LHCN-M2 (cell line): Measurements from ENCODE around the gene MYH7. TPM values are rescaled to one million over a fixed set of nuclear protein-coding genes. Genes with fewer than 3 reads are reported as not detected.
"Not testable (repeated sequence)": the region's sequence is repeated elsewhere in the genome, so short reads cannot be mapped to it uniquely, and the experiment has no call there.

ENCODE experiments used
- DNase-seq: peaks from one replicate; pipeline ENCODE4 v3.0.0-alpha.2; 2012; ENCODE audit warnings: low read depth
- polyA plus RNA-seq: library from polyadenylated mRNA; unstranded; fragments of >200 nt; gene quantifications from one replicate; pipeline ENCODE4 v1.2.1, GENCODE V29; 2012; ENCODE audit warnings: missing spikeins
- total RNA-seq: library from RNA; depleted of rRNA; stranded (reverse); fragments of >200 nt; gene quantifications from 2 replicates; pipeline ENCODE4 v1.2.3, GENCODE V29; 2014; rRNA removed

The MYH7 gene
- total RNA-seq = 0.06 and 0.17 TPM in 2 replicates
- 0.09 TPM for polyA plus RNA-seq

DNA sequence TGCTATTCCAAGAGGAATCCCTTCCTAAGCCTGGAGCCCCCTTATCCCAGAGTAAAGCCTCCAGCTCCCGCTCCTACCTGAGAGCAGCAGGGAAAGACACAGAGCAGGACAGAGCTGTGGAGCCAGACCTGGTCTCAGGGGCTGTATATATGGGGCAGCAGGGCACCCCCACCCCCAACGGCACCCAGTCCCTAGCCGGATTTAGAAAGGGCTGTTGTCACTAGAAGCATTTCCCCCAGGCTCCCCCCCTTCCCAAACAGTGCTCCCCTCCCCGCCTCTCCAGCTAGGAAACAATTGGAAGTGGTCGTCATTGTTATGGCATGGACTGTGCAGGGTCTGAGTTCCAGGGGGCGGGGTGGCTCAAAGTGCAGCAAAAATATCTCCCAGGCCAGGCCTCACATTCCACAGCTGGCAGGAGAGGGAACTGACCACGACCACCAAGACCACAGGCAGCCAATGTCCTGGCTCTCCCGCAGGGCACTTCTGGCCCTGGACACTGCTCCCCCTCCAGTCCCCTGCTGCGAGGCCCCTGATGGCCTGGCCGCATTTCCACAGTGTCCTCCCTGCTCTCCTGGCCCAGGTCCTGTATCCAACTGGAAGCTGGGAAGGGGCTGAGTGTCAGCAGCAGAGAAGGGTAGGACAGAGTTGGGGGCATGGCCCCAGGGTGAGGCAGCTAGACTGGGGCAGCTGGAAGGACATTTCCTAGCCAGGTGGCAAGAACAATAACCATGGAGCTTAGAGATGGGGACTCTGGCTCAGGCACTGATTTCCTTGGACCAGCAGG lies at the start of gene MYH7:
TSS of gene MYH7 (minus strand) at position 118 of the 784 bp plus-strand sequence. CDS start 1,928 bp downstream, outside the sequence.
- no peak for DNase-seq

DNA sequence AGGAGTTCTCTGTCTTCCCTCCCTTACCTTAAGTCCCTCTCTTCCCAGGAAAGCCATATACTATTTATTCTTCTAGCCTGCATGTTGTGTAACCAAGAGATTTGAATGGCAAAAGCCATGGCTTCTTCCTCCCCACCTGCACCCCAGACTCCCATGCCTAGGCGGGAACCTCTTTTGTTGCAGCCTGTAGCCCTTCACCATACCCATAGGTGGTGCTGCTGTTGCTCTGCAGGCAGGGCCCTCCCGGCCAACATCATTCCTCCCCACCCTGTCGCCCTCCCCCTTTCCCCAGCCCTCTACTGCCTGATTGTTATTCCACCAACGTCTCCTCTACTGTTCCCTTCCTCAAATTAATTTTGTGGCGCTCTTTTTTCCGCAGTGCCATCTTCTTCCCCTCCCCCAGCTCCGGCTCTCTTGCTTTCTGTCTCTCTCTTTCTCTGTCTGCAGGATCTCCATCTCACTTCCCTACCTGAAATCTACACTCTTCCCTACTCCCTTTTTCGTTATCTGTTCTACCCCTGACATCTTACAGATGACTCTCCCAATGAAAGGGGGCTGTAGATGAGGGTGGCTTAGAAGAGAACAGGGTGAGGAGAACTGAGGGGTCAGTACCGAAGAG lies 47.9 kb upstream of the MYH7 start:
- DNase-seq = no peak

DNA sequence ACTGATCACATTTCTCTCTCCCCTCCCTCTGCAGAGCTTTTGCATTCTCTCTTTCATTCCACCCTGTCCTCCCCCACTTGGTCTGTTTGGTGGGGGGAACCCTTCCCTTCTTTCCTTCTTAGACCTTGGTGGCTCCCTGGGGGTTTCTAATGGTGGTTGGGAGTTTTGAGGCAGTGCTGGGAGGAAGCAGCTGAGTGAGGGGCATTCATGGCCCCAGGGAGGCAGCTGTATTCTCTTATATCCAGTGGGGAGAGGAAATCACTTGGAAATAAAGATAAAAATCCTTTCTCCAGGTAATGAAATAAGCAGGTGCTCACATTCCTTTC lies 47.3 kb upstream of the MYH7 start:
- DNase-seq = no peak

DNA sequence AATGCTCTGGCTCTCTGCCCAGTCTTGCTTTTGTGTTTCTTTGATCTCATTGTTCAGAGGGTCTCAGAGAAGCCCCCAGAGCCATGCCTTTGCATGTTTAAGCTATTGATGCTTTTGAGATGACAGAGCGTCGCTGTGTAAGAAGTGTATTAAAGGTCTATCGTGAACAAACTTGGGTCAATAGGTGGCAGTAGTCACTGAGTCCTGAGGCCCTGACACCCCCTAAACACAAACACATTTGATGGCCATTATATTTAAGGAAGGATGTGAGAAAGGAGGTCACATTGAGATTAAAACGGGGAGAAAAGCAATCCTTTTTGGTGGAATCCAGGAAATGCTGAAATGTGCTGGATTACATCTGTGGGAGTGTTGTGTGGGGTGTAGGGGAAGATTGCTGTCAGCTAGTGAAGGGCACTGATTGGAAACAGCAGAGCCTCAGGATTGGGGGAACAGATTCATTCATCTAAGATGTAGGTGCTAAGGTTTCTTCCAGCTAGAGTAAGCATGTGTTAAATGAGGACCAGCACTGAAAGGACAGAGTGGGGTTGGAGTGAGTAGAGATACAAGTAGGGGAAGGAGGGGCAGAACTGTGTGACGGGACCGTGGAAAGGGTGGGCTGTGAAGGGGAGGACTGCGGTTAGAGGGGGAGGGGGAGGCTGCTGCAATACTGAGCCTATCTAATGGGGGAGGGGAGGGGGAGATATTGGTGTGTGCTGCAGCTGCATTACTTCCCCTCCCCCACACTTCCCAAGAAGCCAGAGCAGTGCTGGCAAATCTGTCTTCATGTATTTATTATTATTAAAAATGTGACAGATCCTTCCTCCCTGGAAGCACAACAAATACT lies 46.7 kb upstream of the MYH7 start:
- no peak for DNase-seq

DNA sequence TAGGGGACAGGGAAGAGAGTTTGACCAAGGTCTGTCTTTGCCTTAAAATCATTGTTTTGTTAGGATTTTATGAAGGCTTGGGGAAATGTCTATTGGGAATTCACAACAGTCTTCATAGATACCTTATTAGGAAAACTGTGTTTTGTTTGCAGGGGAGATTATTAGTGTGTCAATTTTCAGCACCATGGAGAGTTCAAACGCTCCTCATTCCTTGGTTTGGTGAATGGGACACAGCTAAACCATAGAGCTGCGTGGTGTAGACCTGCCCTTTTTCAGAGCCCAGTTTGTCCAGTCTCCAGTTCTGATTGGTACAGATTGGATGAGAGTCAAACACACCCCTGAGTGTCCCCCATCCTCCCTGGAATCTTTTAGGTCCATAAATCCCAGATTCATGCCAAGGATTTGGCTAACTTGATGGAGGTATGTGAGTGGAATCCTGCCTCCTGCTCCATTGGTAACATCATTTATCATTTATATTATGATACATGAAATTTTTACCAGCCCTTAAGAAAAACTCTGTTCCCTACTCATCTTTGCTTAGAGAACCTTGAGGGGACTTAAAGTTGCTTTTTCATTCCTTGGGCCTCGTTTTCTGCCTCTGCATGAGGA lies 46.0 kb upstream of the MYH7 start:
- DNase-seq = peak; percentile 34

DNA sequence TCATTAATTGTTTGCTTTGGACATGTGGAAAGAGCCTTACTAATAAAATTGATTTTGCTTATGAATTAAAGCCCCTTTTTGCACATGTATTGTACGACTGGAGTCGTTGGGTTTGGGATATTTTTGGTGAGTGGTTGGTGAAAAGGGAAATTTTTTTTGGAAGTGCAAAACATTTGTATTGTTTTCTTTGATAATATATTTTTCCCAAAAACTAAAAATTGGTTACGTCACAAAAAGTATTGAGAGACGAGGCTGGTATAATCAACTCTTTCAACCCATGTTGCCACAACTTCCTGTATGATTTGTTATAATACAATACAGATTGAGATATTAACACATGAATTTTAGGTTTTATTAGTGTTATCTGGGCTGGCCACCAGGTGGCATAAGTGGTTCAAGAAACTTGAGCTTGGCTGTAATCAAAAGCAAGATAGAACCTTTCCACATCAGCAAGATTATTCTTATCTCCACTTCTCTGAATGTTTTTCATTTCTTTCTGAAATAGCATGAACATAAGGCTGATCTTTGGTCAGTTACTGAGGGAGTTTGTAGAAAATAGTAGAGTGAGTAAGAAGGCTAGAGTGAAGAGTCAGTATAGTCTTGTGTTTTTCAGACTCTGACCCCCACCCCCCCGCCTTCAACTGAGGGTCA lies 42.8 kb upstream of the MYH7 start:
- peak; percentile 52 for DNase-seq

DNA sequence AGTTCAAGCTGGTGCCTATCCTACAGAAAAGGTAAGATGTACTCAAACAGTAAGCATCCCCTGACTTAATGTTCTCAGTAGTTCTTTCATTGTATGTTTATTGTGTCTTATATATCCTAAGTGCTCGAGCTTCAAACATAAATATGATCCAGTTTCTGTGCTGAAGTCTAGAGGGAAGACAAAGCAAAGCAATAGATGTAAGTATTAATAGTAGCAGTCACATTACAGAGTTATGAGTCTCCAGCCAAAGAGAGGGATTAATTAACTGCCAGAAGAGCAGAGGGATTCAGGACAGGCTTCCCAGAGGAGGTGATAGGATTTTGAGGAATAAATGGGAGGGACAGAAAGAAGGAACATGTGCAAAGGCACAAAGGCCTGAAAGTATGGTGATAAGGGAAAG lies 35.5 kb upstream of the MYH7 start:
- no peak for DNase-seq

DNA sequence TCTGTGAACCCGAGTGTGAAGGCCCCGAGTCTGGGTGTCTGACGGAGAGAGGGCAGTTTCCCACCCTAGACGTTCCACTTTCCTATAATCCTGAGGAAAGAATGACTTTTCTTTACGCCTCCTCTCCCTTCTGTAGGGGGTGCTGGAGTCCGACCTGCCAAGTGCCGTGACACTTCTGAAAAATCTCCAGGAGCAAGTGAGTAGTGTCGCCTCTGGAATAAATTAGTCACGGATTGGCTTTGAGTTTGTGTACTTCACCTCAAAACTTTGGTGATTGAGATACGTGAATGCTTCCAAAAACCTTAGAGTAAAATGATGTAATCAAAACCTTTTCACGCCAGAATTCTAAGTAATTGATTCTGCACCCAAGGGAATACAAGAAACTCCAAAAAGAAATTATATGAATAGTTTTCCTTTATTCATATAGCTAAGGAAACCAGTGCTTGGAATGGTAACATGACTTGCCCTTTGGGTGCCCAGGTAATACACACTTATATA lies 34.5 kb upstream of the MYH7 start:
- DNase-seq = no peak

DNA sequence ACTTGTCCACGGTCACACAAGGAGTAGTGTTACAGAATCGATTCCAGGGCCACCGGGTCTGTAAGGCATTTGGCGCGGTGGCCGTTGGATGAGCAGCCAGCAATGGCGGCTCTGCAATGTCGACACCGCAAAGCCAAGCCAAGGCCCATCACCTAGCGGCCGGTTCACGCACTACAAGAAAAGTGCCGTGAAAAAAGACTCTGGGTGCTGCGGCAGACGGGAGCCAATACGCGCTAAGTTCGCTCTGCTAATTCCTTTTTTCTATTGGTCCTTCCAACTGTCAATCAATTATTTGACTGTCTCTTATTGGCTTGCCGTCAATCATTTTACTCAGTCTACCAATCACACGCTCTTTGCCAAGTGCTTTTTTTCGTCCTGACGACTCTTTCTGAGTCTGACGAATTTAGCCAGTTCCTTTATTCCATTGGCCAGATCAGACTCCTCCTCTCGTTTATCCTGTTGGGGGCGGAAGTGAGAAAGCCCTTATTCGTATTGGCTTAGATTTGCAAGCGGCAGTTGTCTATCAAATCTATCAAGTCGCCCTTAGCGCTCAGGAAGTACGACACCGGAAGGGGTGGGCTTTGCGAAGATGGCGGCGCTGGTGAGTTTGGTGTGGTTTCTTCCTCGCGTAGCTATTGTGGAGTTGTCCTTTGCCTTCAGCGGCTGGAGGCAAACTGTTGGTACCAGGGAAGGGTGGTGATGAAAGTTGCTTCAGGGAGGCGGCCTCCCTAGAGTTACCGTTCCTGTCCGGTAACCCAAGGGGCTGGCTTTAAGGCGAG lies 33.9 kb upstream of the MYH7 start, which contains the start of gene NGDN:
TSS of gene NGDN (plus strand) at position 577 of the 779 bp plus-strand sequence. CDS start at position 590, 13 bp downstream.
- DNase-seq = peak; percentile 100

DNA sequence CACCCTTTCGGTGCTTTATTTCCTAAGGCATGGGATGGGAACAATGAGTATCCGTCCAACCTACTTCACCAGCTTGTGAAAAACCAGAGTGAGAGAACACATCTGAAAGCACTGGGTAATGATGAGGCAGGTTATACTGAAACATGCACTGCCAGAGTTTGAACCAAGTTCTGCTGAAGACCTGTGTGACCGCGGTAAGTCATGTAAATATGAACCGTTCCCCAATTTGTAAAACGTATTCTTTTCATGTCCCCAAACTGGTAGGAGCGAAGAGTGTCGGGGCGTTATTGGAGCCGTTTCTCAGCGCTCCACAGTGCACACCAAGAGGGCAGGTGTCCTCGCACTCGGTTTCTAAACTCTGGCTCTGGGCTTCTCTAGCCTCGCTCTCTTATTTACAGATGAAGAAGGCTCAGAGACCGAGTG lies 33.3 kb upstream of the MYH7 start:
- no peak for DNase-seq

DNA sequence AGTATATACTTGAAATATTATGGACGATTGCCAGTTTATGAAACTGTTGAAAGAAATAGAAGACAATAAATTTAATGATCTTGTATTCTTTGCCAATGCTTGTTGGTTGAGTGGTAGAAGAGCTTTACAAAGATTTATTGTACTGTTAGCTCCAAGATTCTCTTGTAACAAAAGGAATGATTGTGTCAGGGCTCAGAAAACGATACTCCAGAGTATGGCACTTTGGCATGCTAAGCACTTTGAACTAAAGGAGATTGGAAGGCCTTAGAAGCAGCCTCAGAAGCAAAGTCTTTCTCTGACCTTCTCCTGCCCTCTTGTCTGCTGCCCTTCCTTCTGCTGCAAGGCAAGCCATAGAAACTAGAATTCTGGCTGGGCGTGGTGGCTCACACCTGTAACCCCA lies 29.8 kb upstream of the MYH7 start:
- DNase-seq = no peak

DNA sequence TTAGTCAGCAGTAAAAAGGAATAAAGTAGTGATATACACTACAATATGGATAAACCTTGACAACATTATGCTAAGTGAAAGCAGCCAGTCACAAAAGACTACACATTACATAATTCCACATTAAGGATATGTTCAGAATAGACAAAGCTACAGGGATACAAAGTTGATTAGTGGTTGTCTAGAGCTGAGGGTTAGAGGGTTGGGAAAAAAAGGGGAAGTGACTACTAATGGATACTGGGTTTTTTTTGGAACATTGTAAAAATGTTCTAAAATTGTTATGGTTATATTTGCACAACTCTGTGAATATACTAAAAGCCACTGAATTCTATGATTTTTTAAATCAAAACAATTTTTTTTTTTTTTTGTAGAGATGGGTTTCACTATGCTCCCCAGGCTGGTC lies 29.2 kb upstream of the MYH7 start:
- no peak for DNase-seq

DNA sequence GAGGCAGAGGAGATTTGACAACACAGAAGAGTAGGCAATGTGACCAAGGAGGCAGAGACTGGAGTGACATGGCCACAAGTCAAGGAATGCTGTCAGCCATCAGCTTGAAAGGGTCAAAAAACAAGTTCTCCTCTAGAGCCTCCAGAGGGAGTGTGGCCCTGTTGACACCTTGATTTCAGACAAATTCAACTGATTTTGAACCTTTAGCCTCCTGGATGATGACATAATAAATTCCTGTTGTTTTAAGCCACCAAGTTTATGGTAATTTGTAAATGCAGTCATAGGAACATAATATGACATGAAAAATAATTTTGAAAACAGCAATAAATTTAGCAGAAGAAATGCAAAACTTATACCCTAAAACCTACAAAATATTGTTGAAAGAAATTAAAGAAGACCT lies 25.5 kb upstream of the MYH7 start:
- no peak for DNase-seq

DNA sequence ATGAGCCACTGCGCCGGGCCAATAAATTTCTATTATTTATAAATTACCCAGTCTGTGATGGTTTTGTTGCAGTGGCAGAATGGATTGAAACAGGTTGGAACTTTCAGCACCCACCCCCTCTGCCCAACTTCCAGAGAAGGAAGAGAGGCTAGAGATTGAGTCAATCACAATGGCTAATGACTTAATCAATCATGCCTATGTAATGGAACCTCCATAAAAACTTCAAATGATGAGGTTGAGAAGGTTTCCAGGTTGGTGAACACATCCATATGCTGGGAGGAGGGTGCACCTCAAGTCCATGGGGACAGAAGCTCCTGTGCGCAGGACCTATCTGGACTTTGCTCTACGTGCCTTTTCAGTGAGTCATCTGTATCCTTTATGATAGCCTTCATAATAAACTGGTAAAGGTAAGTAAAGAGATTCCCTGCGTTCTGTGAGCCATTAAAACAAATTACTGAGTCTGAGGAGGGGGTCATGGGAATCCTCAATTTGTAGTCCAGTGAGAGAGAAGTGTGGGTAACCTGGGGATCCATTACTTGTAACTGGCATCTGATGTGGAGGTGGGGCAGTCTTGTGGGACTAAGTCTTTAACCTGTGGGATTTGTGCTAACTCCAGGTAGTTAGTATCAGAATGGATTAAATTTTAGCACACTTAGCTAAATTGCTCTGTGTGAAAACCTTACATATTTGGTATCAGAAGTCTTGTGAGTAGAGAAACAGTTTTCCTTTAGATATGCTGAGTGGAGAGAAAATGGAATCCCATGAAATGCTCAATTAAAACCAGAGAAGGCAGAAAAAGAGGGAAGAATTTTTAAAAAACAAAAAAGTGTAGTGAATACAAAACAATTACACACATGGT lies 22.4 kb upstream of the MYH7 start:
- DNase-seq = no peak

DNA sequence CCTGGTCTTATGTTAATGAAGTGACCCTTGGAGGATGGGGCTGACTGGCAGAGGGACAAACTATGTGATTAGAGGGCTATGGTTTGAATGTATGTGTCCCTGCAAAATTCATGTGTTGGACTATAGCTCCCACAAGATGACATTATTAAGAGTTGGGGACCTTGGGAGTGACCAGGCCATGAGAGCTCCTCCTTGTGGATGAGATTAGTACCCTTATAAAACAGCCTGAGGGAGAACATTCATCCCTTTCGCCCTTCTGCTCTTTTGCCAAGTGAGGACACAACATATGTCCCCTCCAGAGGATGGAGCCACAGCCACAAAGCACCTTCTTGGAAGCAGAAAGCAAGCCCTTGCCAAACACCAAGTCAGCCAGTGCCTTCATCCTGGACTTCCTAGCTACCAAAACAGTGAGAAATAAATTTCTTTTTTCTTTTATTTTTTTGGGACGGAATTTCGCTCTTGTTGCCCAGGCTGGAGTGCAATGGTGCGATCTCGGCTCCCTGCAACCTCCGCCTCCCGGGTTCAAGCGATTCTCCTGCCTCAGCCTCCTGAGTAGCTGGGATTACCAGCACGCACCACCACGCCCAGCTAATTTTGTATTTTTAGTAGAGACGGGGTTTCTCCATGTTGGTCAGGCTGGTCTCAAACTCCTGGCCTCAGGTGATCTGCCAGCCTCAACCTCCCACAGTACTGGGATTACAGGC lies 21.6 kb upstream of the MYH7 start:
- DNase-seq = not testable (repeated sequence)

DNA sequence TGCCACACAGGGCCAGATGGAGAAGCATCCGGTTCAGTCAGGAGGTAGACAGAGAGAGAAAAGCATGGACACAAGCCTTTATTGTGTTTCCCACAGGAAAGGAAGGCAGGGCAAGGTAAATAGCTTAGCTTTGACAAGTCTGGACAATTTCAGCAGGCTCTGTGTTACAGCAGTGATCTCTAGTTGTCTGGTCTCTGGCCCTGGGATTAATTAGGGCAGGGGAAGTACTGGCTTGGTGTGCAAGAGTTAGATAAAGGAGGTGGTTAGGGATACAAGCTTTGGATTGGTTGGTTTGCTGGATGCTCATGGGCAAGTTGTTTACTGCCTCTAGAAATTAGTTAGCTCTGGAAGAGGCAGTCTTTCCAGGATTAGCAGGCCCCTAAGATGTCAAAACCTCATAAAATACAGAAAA lies 19.0 kb upstream of the MYH7 start:
- no peak for DNase-seq

DNA sequence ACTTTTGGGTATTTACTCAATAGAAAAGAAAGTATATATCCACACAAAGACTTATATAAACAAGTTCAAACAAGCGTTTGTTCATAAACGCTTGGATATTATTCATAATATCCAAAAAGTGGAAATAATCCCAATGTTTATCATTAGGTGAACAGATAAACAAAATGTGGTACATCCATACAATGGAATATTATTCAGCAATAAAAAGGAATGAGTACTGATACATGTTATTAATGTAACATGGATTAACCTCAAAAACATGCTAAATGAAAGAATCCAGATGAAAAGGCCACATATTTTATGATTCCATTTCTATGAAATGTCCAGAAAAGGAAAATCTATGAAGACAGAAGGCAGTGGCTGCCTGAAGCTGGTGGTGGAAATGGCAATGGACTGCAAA lies 16.8 kb upstream of the MYH7 start:
- no peak for DNase-seq

DNA sequence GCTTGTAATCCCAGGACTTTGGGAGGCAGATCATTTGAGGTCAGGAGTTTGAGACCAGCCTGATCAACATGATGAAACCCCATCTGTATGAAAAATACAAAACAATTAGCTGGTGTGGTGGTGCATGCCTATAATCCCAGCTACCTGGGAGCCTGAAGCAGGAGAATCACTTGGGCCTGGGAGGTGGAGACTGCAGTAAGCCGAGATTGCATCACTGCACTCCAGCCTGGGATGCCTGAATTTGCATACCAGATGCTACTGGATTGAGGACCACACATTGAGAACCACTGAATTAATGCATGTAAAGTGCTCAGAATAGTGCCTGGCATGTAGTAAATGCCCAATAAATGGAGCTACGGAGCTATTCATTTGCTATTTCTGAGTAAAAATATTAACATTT lies 14.9 kb upstream of the MYH7 start:
- DNase-seq = no peak

DNA sequence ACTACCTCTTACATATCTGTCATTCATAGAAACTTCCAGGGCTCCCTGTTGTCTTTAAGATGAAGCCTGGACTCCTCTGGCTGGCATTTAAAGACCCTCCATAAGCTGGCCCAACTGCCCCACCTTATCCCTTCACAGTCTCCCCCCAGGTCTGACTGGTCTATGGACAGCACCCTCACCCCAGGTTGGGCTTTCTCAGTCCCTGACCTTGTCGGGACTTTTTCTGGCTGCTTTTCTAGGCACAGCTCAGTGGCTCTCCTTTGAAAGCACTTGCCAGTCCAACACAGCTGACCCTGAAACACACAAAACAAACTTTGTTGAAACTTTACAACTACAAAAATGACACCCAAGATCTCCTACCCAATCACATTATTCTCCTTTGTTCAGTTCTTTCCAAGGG lies 13.9 kb upstream of the MYH7 start:
- no peak for DNase-seq
